Tracheal epithelial cell (primary cell): Measurements from ENCODE around the gene MANSC1. TPM values are rescaled to one million over a fixed set of nuclear protein-coding genes. Genes with fewer than 3 reads are reported as not detected.

ENCODE experiments used
- total RNA-seq: library from RNA; depleted of rRNA; stranded (reverse); fragments of >200 nt; gene quantifications from 2 replicates; pipeline ENCODE4 v1.2.1, GENCODE V29; 2014

MANSC1 gene
- 0.24 and 2.6 TPM in 2 replicates for total RNA-seq

GRCh38 chr12:12349711-12350665, at the start of gene MANSC1:
Gene MANSC1 (minus strand): TSS chr12:12350242. CDS start chr12:12343314, 6,928 bp downstream.

GRCh38 chr12:12356896-12357718, 7.1 kb upstream of the MANSC1 start, which contains the start of gene BORCS5:
Gene BORCS5 (plus strand): TSS chr12:12357078. CDS start chr12:12357452, 374 bp downstream.

Other genes starting within 250 kb of the MANSC1 start
- gene LRP6, start 83.2 kb downstream of the MANSC1 start, total RNA-seq, result 17.1 and 28.4 TPM in 2 replicates
- gene BORCS5, start 6.8 kb upstream of the MANSC1 start, total RNA-seq, result 6.7 and 11.9 TPM in 2 replicates
- 15.1 and 17.6 TPM in 2 replicates for gene DUSP16, start 212.6 kb upstream of the MANSC1 start, total RNA-seq